GM19455 (cell line): ENCODE data around the gene MYO18A.
"Not testable (repeated sequence)": the region's sequence is repeated elsewhere in the genome, so short reads cannot be mapped to it uniquely, and the experiment has no call there.

Source experiments
- ATAC-seq: cut with Tn5 transposase; IDR thresholded peaks from one replicate; pipeline ENCODE4 v1.9.1; 2021; ENCODE audit not compliant: unreplicated experiment

The MYO18A gene

GRCh38 chr17:29194669-29195068 lies 14.5 kb upstream of the MYO18A start:
- no peak for ATAC-seq

GRCh38 chr17:29193146-29193545 lies 12.9 kb upstream of the MYO18A start:
- no peak for ATAC-seq

GRCh38 chr17:29190592-29191207 lies 10.5 kb upstream of the MYO18A start:
- ATAC-seq, result no peak

DNA sequence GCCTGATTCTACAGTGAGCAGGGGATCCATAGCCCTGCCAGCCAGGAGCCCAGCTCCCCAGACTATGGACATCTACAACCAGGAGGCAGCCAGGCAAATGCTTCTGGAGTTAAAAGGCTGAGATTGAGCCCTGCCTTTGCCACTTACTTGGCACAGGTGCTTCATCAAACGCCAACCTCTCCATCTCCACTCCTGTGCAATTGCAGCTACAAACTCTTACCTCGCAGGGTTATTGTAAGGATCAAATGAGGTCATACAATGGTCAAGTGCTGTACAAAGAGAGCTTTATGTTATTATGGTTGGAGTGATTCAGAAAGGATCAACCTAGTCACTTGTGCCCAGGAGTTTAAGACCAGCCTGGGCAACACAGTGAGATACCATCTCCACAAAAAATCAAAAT lies 9.8 kb upstream of the MYO18A start:
- no peak for ATAC-seq

DNA sequence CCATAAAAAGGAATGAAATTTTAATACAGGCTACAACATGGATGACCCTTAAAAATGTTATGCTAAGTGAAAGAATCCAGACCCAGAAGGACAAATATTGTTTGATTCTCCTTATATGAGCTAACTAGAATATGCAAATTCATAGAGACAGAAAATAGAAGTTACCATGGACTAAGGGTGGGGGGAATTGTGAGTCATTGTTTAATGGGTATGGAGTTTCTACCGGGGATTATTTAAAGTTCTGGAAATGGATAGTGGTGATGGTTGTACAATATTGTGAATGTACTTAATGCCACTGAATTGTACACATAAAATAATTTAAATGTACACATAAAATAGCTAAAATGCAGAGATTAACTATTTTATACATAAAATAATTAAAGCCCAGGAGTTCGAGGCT lies 9.2 kb upstream of the MYO18A start:
- no peak for ATAC-seq

GRCh38 chr17:29181226-29181625 lies 1.0 kb upstream of the MYO18A start:
- no peak for ATAC-seq

- ATAC-seq, result no peak
Measured at GRCh38 chr17:29180788-29181160, 576 bp upstream of the MYO18A start.

DNA sequence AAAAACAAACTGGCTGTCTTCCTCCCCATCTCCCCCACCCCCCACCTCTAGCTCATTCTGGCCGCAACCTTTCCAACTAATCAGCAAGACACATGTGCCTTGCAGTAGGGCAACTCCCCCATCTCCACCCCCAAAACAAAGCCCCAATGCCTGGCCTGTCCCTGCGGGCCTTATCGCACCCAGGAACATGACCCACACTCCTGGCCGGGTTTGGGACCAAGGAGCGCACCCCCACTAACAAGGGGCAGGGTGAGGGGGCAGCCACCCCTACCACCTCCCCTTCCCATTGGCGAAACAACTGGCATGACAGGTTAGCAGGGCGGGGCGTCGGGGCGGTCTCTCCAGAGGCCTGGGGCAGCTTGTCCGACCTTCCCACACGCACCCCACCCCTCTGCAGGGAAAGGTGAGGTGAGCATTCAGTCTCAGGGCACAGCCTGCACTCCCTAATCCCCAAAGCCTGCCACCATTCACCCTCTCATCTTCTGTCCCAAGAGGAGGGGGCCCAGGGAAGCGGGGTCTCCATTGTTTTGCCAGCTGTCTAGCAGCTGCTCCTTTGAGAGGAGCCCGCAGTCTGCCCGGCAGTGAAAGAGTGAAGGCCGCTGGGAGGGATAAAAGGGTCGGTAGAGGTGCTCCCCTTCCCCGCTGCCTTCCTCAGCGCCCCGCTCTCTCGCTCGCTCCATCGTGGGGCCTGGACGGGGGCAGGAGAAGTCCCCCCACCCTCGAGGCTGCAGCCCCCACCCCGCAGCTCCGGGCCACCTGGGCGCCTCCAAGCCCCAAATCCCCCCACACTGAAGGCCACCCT lies 765 bp downstream of the MYO18A start:
- ATAC-seq, result no peak

DNA sequence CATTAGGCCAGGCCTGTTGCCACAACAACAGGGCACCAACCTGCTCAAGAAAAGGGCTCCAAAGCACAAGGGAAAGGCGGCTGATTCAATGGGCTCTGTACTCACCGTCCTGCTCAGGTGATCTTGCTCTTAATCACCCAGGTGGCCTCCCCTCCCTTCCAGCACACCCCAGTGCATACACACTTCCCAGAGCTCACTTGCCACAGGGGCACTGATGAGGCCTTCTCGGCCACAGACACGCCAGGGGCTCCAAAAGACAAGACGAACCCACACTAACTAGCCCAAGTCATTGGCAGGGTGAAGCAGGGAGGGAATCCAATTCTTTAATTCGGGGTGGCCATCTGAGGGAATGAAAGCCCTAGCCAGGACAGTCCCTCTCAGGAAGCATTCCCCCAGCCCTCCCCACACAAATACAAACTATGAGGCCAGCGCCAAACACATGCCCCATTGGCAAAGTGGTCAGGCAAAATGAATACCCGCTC lies 1.4 kb downstream of the MYO18A start:
- ATAC-seq, result no peak

- ATAC-seq, result no peak
Measured at GRCh38 chr17:29177871-29178749, 2.1 kb downstream of the MYO18A start.

GRCh38 chr17:29177541-29177870 lies 2.7 kb downstream of the MYO18A start:
- no peak for ATAC-seq

- no peak for ATAC-seq
Measured at GRCh38 chr17:29176558-29177351, 3.4 kb downstream of the MYO18A start.

- ATAC-seq, result no peak
Measured at GRCh38 chr17:29175349-29175748, 4.8 kb downstream of the MYO18A start.

- no peak for ATAC-seq
Measured at GRCh38 chr17:29172589-29172988, 7.6 kb downstream of the MYO18A start.

DNA sequence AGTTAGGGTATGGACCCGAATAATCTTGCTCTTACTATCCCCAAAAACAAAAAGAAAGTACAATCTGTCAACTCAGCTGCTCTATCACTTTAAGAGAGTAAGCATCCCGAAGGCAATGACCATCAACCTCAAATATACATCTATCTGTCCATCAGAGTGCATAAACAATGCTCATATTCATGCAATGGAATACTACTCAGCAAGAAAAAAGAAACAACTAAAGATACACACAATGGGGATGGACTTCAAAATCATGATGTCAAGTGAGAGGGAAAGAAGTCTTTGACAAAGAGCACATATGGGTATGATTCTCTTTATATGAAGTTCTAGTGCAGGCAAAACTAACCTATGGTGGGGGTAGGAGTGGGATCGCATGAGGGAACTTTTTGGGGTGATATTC lies 9.5 kb downstream of the MYO18A start:
- no peak for ATAC-seq

DNA sequence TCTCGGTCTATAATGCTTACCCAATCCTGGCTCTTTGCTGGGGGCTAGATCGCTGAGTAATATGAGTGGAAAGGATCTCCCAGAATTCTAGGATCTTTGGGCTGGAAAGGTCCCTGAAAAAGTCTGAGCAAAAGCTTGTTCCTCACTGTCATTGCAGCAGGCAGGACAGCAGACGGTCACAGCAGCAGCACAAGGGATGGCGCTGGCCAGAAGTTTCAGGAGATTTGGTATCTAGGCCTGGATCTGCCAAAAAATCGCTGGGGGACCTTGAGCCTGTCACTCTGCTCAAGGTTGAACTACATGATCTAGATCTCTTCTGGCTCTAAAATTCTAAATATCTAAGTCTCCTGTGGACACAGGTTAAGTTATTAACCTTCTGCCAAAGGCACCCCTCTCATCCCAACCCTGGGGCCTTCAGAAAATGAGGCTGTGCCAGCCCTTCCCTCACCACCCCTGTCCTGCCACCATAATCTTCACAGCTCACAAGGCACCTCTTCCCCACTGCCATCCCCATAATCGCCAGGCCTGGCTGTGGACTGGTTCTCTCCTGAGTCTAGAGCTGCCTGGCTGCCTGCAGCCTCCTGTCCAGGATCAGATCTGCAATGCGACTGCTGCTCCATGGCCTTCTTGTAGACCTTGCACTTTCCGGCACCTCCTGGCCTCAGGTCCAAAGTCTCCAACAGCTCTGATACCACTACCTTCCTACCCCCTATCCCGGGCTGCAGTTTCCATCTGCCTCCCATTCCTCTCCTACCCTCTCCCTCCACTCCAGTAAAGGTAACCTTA lies 10.2 kb downstream of the MYO18A start:
- ATAC-seq, result no peak

DNA sequence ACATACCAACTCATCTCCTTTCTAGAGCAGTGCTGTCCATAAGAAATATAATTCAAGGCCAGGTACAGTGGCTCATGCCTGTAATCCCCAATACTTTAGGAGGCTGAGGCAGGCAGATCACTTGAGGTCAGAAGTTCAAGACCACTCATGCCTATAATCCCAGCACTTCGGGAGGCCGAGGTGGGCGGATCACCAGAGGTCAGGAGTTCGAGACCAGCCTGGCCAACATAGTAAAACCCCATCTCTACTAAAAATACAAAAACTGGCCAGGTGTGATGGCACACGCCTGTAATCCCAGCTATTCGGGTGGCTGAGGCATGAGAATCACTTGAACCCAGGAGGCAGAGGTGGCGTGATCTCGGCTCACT lies 11.5 kb downstream of the MYO18A start:
- ATAC-seq, result not testable (repeated sequence)

- no peak for ATAC-seq
Measured at GRCh38 chr17:29168079-29168758, 12.0 kb downstream of the MYO18A start.

DNA sequence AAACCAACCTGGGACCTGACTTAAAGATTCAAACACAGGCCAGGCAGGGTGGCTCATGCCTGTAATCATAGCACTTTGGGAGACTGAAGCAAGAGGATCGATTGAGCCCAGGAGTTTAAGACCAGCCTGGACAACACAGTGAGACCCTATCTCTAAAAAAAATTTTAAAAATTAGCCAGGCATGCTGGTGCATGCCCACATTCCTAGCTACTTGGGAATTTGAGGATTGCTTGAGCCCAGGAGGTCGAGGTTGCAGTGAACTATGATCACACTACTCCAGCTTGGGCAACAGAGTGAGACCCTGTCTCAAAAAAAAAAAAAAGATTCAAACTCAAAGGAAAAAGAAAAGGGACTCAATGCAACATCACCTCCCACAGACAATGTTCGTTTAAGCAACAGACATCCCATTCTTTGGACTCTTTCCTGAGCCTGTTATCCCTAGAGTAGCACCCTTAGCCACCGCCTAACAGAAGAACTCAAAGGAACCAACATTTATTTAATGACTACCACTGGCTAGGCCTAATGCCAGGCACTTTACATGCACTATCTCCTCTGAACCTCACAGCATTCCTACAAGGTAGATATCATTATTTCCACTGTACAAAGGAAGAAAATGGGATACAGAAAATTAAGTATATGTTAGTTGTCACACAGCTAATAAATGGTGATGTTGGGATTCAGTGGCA lies 12.7 kb downstream of the MYO18A start:
- no peak for ATAC-seq
